H1 (cell line): Measurements from ENCODE around the gene SGK1. TPM values are rescaled to one million over a fixed set of nuclear protein-coding genes. Genes with fewer than 3 reads are reported as not detected.

ENCODE experiments used
- CTCF ChIA-PET: fragments of 300-600 bp; sonication (Branson Sonifier 250); formaldehyde crosslinking; loops from one replicate; lab custom pipeline; 2021; ENCODE audit not compliant: partially characterized antibody; lab: Charles Lee
- POLR2A ChIA-PET: fragments of 300-600 bp; sonication (Branson Sonifier 250); formaldehyde crosslinking; loops from one replicate; lab custom pipeline; 2021; ENCODE audit warnings: inconsistent platforms; ENCODE audit not compliant: partially characterized antibody; lab: Charles Lee
- DNase-seq, 2 experiments: peaks; one replicate each; pipeline versions ENCODE4 v3.0.0 to v3.0.0-alpha.2; 2010 to 2022; ENCODE audit warnings: low spot score in 2 of 2, low read depth in 1 of 2, mixed read lengths in 1 of 2
- FAIRE-seq: peaks from 2 replicates; lab custom pipeline; 2011; peaks lifted over from hg19 to GRCh38; lab: Jason Lieb, UNC
- H2AFZ ChIP-seq: 2 replicates; pipeline ENCODE4 v1.8.1; 2012; ENCODE audit warnings: low read length, inconsistent platforms
- H2AK5ac ChIP-seq: 2 replicates; pipeline ENCODE4 v1.6.1; 2013; ENCODE audit warnings: low read depth, low read length
- H2BK120ac ChIP-seq: replicated peaks from 2 replicates; pipeline ENCODE3; 2013; ENCODE audit warnings: low read depth, low read length, inconsistent platforms
- H2BK12ac ChIP-seq: 2 replicates; pipeline ENCODE4 v1.6.1; 2013; ENCODE audit warnings: low read depth, low read length
- H2BK15ac ChIP-seq: 2 replicates; pipeline ENCODE4 v1.6.1; 2013; ENCODE audit warnings: low read length
- H2BK20ac ChIP-seq: 2 replicates; pipeline ENCODE4 v1.6.1; 2013; ENCODE audit warnings: low read length
- H2BK5ac ChIP-seq: 2 replicates; pipeline ENCODE4 v1.6.1; 2013; ENCODE audit warnings: low read depth, low read length
- H3K14ac ChIP-seq: 2 replicates; pipeline ENCODE4 v1.6.1; 2013; ENCODE audit warnings: inconsistent platforms; ENCODE audit not compliant: insufficient read length
- H3K18ac ChIP-seq: 2 replicates; pipeline ENCODE4 v1.6.1; 2013; ENCODE audit warnings: low read length; ENCODE audit errors: extremely low read depth
- H3K23ac ChIP-seq: 2 replicates; pipeline ENCODE4 v1.6.1; 2013; ENCODE audit warnings: inconsistent platforms; ENCODE audit not compliant: insufficient read length
- H3K23me2 ChIP-seq: 2 replicates; pipeline ENCODE4 v1.6.1; 2013; ENCODE audit warnings: low read depth, low read length
- H3K27ac ChIP-seq: 2 replicates; pipeline ENCODE4 v1.6.1; 2011; ENCODE audit warnings: low read depth, low read length, inconsistent platforms
- H3K27me3 ChIP-seq, 4 experiments: replicated peaks in 1 of 4; 1 replicate in 1 of 4; 2 replicates in 3 of 4; pipeline versions ENCODE4 v1.6.1 to v1.8.1; 2011 to 2013; ENCODE audit warnings: low read length in 3 of 4, mild to moderate bottlenecking in 3 of 4, inconsistent platforms in 2 of 4, mixed read lengths in 2 of 4, moderate library complexity in 1 of 4; ENCODE audit not compliant: control insufficient read depth in 3 of 4, insufficient read depth in 3 of 4; ENCODE audit errors: extremely low read depth in 1 of 4
- H3K36me3 ChIP-seq, 4 experiments: 2 replicates each; pipeline versions ENCODE4 v1.6.1 to v1.8.1; 2011 to 2013; ENCODE audit warnings: mild to moderate bottlenecking in 4 of 4, low read length in 3 of 4, moderate library complexity in 2 of 4, control low read depth in 1 of 4, inconsistent platforms in 1 of 4; ENCODE audit not compliant: insufficient read depth in 4 of 4, control insufficient read depth in 2 of 4
- H3K4ac ChIP-seq: replicated peaks from 2 replicates; pipeline ENCODE3; 2013; ENCODE audit warnings: low read length, low read depth, mixed read lengths, inconsistent platforms; ENCODE audit not compliant: insufficient read length
- H3K4me1 ChIP-seq, 4 experiments: replicated peaks in 1 of 4; 1 replicate in 1 of 4; 2 replicates in 3 of 4; pipeline versions ENCODE4 v1.6.1 to v1.8.1; 2011 to 2013; ENCODE audit warnings: low read length in 3 of 4, inconsistent platforms in 2 of 4, mixed read lengths in 1 of 4; ENCODE audit not compliant: insufficient read depth in 4 of 4, control insufficient read depth in 3 of 4
- H3K4me2 ChIP-seq, 2 experiments: 2 replicates each; pipeline versions ENCODE4 v1.6.1 to v1.8.1; 2011 to 2013; ENCODE audit warnings: low read depth in 2 of 2, low read length in 2 of 2, control low read depth in 1 of 2, inconsistent platforms in 1 of 2, mild to moderate bottlenecking in 1 of 2; ENCODE audit not compliant: insufficient read depth in 1 of 2
- H3K4me3 ChIP-seq, 4 experiments: fragments of 200-600, 300-600 bp in 1 of 4; sonication (generic), shearing (Covaris generic), sonication (Bioruptor Twin) in 1 of 4; 2 replicates each; pipeline versions ENCODE4 v1.5.1 to v1.8.1; 2011 to 2016; ENCODE audit warnings: low read length in 4 of 4, low read depth in 3 of 4, control low read depth in 2 of 4, inconsistent platforms in 2 of 4, mild to moderate bottlenecking in 2 of 4, mixed read lengths in 1 of 4, moderate library complexity in 1 of 4; ENCODE audit not compliant: insufficient read depth in 2 of 4; ENCODE audit errors: extremely low read depth in 1 of 4
- H3K56ac ChIP-seq: replicated peaks from 2 replicates; pipeline ENCODE3; 2013; ENCODE audit warnings: low read depth, mild to moderate bottlenecking, mixed read lengths, low read length, inconsistent platforms; ENCODE audit not compliant: insufficient read length
- H3K79me1 ChIP-seq: 2 replicates; pipeline ENCODE4 v1.6.1; 2013; ENCODE audit warnings: low read depth, low read length, control low read depth
- H3K79me2 ChIP-seq, 2 experiments: 2 replicates each; pipeline versions ENCODE4 v1.6.1 to v1.8.1; 2012 to 2013; ENCODE audit warnings: low read length in 2 of 2, mild to moderate bottlenecking in 2 of 2, inconsistent platforms in 1 of 2; ENCODE audit not compliant: insufficient read depth in 2 of 2, control insufficient read depth in 1 of 2
- H3K9ac ChIP-seq, 4 experiments: replicated peaks in 1 of 4; 1 replicate in 1 of 4; 2 replicates in 3 of 4; pipeline versions ENCODE4 v1.6.1 to v1.8.1; 2011 to 2013; ENCODE audit warnings: low read depth in 3 of 4, low read length in 3 of 4, control low read depth in 2 of 4, mild to moderate bottlenecking in 2 of 4, moderate library complexity in 2 of 4, inconsistent platforms in 1 of 4; ENCODE audit errors: extremely low read depth in 1 of 4
- H3K9me3 ChIP-seq, 2 experiments: 2 replicates each; pipeline versions ENCODE4 v1.6.1 to v1.8.1; 2012 to 2013; ENCODE audit warnings: mild to moderate bottlenecking in 2 of 2, moderate library complexity in 2 of 2, control low read depth in 1 of 2, inconsistent platforms in 1 of 2, low read depth in 1 of 2, low read length in 1 of 2, mixed read lengths in 1 of 2; ENCODE audit not compliant: insufficient read depth in 2 of 2
- H4K20me1 ChIP-seq, 2 experiments: replicated peaks in 1 of 2; 2 replicates each; pipeline versions ENCODE3 to v1.8.1; 2011 to 2013; ENCODE audit warnings: inconsistent platforms in 2 of 2, low read length in 2 of 2, mild to moderate bottlenecking in 1 of 2; ENCODE audit not compliant: insufficient read depth in 2 of 2, control insufficient read depth in 1 of 2
- H4K5ac ChIP-seq: 2 replicates; pipeline ENCODE4 v1.6.1; 2013; ENCODE audit warnings: low read length, low read depth, mixed read lengths, inconsistent platforms; ENCODE audit not compliant: insufficient read length
- H4K8ac ChIP-seq: 2 replicates; pipeline ENCODE4 v1.8.0; 2013; ENCODE audit warnings: mild to moderate bottlenecking, moderate library complexity, low read length, inconsistent platforms; ENCODE audit not compliant: insufficient read depth; ENCODE audit errors: extremely low read depth
- H4K91ac ChIP-seq: replicated peaks from 2 replicates; pipeline ENCODE3; 2013; ENCODE audit warnings: low read length, mixed read lengths, inconsistent platforms; ENCODE audit not compliant: insufficient read length
- BRCA1 ChIP-seq: IDR thresholded peaks from 2 replicates; pipeline ENCODE4 v1.6.1; 2012; ENCODE audit warnings: low read depth, low read length, improper control_type of control experiment
- FOSL1 ChIP-seq: IDR thresholded peaks from 2 replicates; pipeline ENCODE4 v1.6.1; 2011; ENCODE audit warnings: mild to moderate bottlenecking, low read depth, low read length, moderate library complexity; ENCODE audit not compliant: insufficient read depth
- RAD21 ChIP-seq, 2 experiments: IDR thresholded peaks in 1 of 2; conservative IDR thresholded peaks in 1 of 2; 2 replicates each; pipeline ENCODE4 v1.6.1; 2011; ENCODE audit warnings: low read depth in 2 of 2, low read length in 2 of 2, improper control_type of control experiment in 1 of 2, inconsistent platforms in 1 of 2, mild to moderate bottlenecking in 1 of 2, moderate library complexity in 1 of 2
- WGBS, 2 experiments: shearing (Covaris generic) in 1 of 2; methylation state at CpG; one replicate each; pipeline versions ENCODE4 v1.1.6 to v1.1.7; 2013 to 2015; ENCODE audit warnings: low lambda C conversion rate in 2 of 2, mixed read lengths in 2 of 2, inconsistent platforms in 1 of 2, low coverage in 1 of 2, missing lambda C conversion rate in 1 of 2; ENCODE audit not compliant: insufficient replicate concordance in 2 of 2, insufficient coverage in 1 of 2, insufficient read length in 1 of 2; ENCODE audit errors: extremely low coverage in 1 of 2, missing lambda C conversion rate in 1 of 2; 5-methylcytosine and 5-hydroxymethylcytosine counted together
- polyA plus RNA-seq, 7 experiments: library from polyadenylated mRNA; depleted of rRNA in 3 of 7; stranded (reverse) in 5 of 7; unstranded in 2 of 7; fragments of >200 nt in 5 of 7; fragments of 200-250 nt in 2 of 7; gene quantifications; 1 replicate in 5 of 7; 2 replicates in 1 of 7; 4 replicates in 1 of 7; pipeline versions ENCODE4 v1.2.1 to v1.2.3, GENCODE V29; 2011 to 2013; ENCODE audit warnings: missing spikeins in 2 of 7, mixed read lengths in 2 of 7
- total RNA-seq: library from RNA; stranded (reverse); fragmentation: NEBNext Ultra II Directional; extraction: Animal tissue kit (Norgen Biotek cat#: 25700); gene quantifications from 2 replicates; pipeline ENCODE4 v1.2.1, GENCODE V29; 2021

Gene SGK1
- total and polyA plus RNA-seq, 2 of the 8 experiments (the other 6 are each of a cell fraction or from before 2014, with no cell fraction given) = 14.5 to 18.4 TPM

GRCh38 chr6:134169871-134170486, 147.9 kb downstream of the SGK1 start:
- H3K27ac ChIP-seq = no peak overlapping the region

More at GRCh38 chr6:134169871-134170486, 147.9 kb downstream of the SGK1 start:
- H3K23me2 ChIP-seq = peaks cover 4% of the 10 kb centered on the region; the same call in 1 of the 2 replicates
- no peak overlapping the region for H3K14ac ChIP-seq
- no peak overlapping the region for H3K4me2 ChIP-seq
- no peaks in the 10 kb centered on the region for H3K79me1 ChIP-seq
- H3K56ac ChIP-seq = no peak overlapping the region
- peaks cover 9 to 37% (median 22%) of the 10 kb centered on the region in 4 experiments for H3K36me3 ChIP-seq
- H4K5ac ChIP-seq = no peak overlapping the region
- H2BK12ac ChIP-seq = no peak overlapping the region
- no peak overlapping the region for H3K23ac ChIP-seq
- FAIRE-seq = no peak
- H2BK15ac ChIP-seq = no peak overlapping the region
- H3K18ac ChIP-seq = no peak overlapping the region
- WGBS, 2 experiments = 95% methylated on average over 23 of the region's 23 CpGs; no CpG with 5 or more reads in 1 of the 2 experiments
- no peak overlapping the region for H2AFZ ChIP-seq
- no peak overlapping the region for H2BK20ac ChIP-seq
- no peak overlapping the region for H2BK120ac ChIP-seq
- CTCF ChIA-PET = interaction anchor here (0.8 to 1.9 kb wide), 4 partner anchors 14 to 770 kb away, joined by 3 to 6 read pairs (median 4); no protein-coding TSS in a partner anchor
- H3K4ac ChIP-seq = no peak overlapping the region
- no peaks in the 10 kb centered on the region for H4K20me1 ChIP-seq
- no peak overlapping the region for H2AK5ac ChIP-seq
- POLR2A ChIA-PET = interaction anchor here (0.6 kb wide), 1 partner anchor 224 kb away, joined by 3 read pairs; no protein-coding TSS in a partner anchor
- H4K8ac ChIP-seq = no peak overlapping the region
- H3K79me2 ChIP-seq = no peaks in the 10 kb centered on the region
- no peak for DNase-seq
- no peaks in the 10 kb centered on the region for H3K9me3 ChIP-seq
- no peaks in the 10 kb centered on the region for H3K4me1 ChIP-seq
- H3K27me3 ChIP-seq = no peaks in the 10 kb centered on the region
- H4K91ac ChIP-seq = no peak overlapping the region
- H3K9ac ChIP-seq = no peak overlapping the region
- TF ChIP-seq FOSL1 (no peak), RAD21 (IDR thresholded peaks at IDR 0.05 in 1 of 2, conservative IDR thresholded peaks at IDR 0.05 in 1 of 2; ENCODE audit: low read depth in 2 of 2, low read length in 2 of 2) (no peak), BRCA1 (no peak)
- H3K4me3 ChIP-seq = no peak overlapping the region
- H2BK5ac ChIP-seq = no peak overlapping the region
